Activated naive CD4-positive, alpha-beta T cell treated with anti-CD3 and anti-CD28 coated beads, Interleukin-2, amount 50 U/mL, for 24 hours (primary cell): Measurements from ENCODE around the gene FAM168A.
A peak's percentile ranks its signal among the peaks of the same experiment; 100 is the strongest.

Experiments
- H3K27ac Mint-ChIP-seq: one replicate; pipeline ENCODE4 v1.8.0; 2021; ENCODE audit warnings: mild to moderate bottlenecking, mixed read lengths
- H3K27me3 Mint-ChIP-seq: one replicate; pipeline ENCODE4 v1.8.0; 2021; ENCODE audit warnings: mixed read lengths
- H3K36me3 Mint-ChIP-seq: one replicate; pipeline ENCODE4 v1.8.0; 2021; ENCODE audit warnings: mixed read lengths
- H3K4me1 Mint-ChIP-seq: one replicate; pipeline ENCODE4 v1.8.0; 2021; ENCODE audit warnings: mixed read lengths
- H3K4me3 Mint-ChIP-seq: one replicate; pipeline ENCODE4 v1.8.0; 2021; ENCODE audit warnings: mild to moderate bottlenecking, mixed read lengths
- H3K9me3 Mint-ChIP-seq: one replicate; pipeline ENCODE4 v1.8.0; 2021; ENCODE audit warnings: mixed read lengths

Gene FAM168A

DNA sequence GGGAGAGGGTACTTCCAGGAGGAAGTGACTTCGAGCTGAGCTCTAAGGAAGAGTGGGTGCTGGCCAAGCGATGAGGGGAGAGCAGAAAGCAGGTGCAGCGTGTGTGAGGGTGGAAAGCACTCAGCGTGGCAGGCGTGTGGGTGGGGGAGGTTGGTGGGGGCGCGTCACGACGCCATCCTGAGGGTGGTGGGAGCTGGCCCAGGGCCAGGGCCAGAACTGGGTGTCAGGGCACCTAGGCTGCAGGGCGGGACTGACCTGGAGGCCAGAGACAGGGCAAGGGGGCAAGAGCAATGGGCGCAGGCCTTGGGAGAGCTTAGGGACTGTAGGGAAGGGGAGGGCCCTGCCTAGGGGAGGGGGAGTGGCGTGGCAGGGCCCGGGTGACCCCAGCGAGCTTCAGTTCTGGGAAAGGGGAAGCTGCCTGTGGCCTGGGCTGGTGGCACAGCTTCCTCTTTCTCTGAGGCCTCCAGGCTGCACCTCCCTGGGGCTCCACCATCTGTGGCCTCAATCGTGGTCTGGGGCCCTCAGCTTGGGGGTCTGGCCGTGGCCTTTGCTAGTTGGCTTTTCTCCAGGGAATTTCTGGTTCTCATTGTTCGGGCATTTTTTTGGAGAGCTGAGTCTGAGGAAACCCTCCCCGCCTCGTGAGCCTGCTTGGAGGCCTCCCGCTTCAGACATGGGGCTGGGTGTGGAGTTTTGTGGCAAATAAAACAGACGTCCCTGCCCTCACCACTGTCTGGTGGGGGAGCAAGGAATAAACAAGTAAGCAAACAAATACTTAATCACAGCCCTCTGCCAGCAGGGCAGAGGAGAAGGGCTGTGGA, 212.8 kb downstream of the FAM168A start:
- H3K4me1 Mint-ChIP-seq: peaks cover 71% of the 10 kb centered on the region
- H3K9me3 Mint-ChIP-seq: no peaks in the 10 kb centered on the region
- H3K27ac Mint-ChIP-seq: peak overlapping the region; percentile 30
- H3K27me3 Mint-ChIP-seq: no peaks in the 10 kb centered on the region
- peaks cover 3% of the 10 kb centered on the region for H3K36me3 Mint-ChIP-seq
- H3K4me3 Mint-ChIP-seq: no peak overlapping the region

DNA sequence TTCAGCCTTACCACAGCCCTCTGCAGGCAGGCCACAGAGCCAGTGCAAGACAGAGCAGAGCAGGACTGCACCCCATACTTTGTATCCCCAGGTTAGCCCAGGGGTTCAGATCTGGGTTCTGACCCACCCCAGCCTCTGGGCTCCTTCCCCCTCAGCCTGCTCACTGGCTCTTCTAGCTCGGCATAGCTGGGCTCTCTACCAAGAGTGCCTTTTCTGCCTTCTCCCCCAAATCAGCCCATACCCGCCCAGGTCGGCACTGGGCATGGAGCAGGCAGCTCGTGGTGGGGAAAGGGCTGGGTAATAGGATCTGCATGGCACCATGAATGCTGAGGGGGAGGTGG, 213.4 kb downstream of the FAM168A start:
- Mint-ChIP-seq H3K4me1 (peaks cover 73% of the 10 kb centered on the region), H3K27me3 (no peaks in the 10 kb centered on the region), H3K4me3 (peak overlapping the region; percentile 17), H3K36me3 (no peaks in the 10 kb centered on the region), H3K9me3 (no peaks in the 10 kb centered on the region), H3K27ac (no peak overlapping the region)

DNA sequence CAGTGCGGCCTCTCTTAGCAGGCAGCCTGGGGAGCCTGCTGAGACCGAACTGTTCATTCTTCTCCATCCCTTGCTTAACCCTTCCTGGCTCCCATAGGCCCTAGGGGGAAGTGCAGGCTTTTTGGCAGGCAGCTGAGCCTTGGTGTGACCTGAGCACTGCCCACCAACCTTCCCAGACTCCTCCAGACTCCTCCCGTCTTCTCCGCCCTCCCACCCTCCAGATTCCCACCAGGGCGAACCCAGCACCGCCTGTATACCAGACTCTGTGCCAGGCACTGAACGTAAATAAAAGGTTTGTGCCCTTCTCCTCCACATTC, 213.8 kb downstream of the FAM168A start:
- no peaks in the 10 kb centered on the region for H3K27me3 Mint-ChIP-seq
- H3K27ac Mint-ChIP-seq: no peak overlapping the region
- peak overlapping the region; percentile 17 for H3K4me3 Mint-ChIP-seq
- H3K9me3 Mint-ChIP-seq: no peaks in the 10 kb centered on the region
- H3K4me1 Mint-ChIP-seq: peaks cover 72% of the 10 kb centered on the region
- H3K36me3 Mint-ChIP-seq: no peaks in the 10 kb centered on the region

DNA sequence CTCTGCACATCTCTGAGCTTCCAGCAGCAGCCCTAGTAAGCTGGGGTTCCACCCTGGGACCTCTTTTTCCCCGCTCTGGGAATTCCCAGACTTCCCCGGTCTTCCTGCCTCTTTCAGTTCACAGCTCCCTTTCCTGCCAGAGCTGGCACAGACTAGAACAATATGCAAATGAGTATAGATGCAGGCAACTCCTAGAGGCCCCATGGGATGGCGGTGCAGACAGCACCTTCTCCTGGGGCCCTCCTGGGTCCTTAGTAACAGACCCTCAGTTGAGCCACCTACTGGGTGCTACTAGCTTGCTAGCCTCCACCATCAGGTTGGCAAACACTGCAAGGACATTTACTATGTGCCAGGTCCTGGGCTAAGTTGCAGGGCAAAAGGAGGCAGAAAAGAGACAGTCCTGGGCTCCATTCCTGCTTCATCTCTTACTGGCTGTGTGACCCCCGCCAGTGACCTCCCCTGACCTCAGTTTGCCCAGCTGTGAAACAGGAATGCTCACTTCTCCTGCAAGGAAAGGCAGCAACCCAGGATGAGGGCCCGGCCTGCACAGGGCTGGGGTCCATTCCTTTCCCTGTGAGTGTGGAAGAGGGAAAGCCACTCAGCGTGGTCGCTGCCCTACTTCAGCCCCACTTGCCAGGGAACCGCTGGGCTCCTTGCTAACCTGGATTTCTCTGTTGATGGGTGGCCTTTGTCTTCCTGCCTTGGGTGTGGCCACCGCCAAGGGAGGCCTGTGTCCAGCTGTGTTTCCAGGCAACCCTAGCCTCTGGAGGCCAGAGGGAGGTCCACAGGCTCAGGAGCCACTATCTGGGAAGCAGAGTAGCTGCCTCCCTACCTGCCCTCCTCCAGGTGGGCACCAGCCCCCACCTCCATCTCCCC, 214.4 kb downstream of the FAM168A start:
- Mint-ChIP-seq H3K27me3 (no peaks in the 10 kb centered on the region), H3K36me3 (no peaks in the 10 kb centered on the region), H3K4me1 (peaks cover 77% of the 10 kb centered on the region), H3K4me3 (no peak overlapping the region), H3K27ac (no peak overlapping the region), H3K9me3 (no peaks in the 10 kb centered on the region)

DNA sequence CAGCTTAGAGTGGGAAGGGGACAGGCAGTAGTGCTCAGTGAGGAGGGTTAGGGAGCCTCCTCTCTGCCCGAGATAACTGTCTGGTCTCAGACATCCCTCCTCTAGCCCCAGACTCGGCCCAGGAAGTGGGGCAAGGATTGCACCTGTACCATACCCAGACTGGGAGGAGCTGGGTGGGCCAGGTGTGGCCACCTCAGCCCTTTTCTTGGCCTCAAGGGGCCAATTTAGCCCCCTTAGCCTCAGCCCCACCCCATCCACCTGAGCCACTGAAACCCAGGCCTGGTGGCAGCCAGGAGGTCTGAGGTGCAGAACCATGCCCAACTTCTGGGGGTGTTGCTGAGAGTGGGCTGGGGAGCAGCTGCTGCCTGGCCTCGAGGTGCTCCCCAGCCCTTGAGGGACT, 215.2 kb downstream of the FAM168A start:
- Mint-ChIP-seq H3K27me3 (no peaks in the 10 kb centered on the region), H3K4me1 (peaks cover 77% of the 10 kb centered on the region), H3K4me3 (no peak overlapping the region), H3K27ac (no peak overlapping the region), H3K9me3 (no peaks in the 10 kb centered on the region), H3K36me3 (no peaks in the 10 kb centered on the region)

DNA sequence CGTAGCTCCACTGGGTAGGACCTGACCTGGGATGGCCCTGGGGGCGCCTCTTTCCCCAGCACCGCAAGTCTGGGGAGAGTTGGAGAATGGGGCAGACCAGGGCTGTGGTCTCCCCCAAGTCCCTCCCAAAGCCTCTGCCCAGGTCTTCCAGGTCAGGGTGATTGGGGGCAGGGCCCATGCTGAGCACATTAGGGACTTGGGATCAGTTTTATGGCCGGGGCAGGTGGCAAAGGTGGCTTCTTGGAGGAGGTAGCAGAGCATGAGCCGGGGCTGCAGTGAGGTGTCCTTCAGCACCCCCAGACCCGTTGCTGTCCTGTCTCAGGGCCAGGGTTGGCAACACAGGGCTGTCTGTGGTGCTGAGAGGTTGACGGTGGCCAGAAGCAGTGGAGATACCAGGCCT, 215.7 kb downstream of the FAM168A start:
- Mint-ChIP-seq H3K4me1 (peaks cover 79% of the 10 kb centered on the region), H3K27me3 (no peaks in the 10 kb centered on the region), H3K4me3 (no peak overlapping the region), H3K27ac (no peak overlapping the region), H3K9me3 (no peaks in the 10 kb centered on the region), H3K36me3 (no peaks in the 10 kb centered on the region)

DNA sequence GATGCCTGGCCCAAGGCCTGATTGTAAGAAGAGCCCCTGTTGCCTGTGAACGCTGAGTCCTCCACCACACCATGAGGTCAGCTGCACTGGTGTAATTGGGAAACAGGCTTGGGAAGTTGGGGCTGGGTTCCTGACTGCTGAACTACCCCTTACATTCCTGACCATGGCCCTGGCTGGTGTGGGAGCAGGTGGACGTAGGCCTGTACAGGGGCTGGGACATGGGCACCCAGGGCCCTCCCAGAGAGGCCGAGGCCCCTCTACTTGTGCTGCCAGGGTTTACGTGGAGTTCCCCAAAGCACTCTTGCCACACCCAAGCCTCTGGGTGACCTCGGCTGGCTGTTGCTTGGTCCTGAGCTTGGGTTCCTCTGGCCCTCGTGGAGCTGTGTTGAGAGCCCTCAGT, 216.3 kb downstream of the FAM168A start:
- H3K36me3 Mint-ChIP-seq: peaks cover 3% of the 10 kb centered on the region

DNA sequence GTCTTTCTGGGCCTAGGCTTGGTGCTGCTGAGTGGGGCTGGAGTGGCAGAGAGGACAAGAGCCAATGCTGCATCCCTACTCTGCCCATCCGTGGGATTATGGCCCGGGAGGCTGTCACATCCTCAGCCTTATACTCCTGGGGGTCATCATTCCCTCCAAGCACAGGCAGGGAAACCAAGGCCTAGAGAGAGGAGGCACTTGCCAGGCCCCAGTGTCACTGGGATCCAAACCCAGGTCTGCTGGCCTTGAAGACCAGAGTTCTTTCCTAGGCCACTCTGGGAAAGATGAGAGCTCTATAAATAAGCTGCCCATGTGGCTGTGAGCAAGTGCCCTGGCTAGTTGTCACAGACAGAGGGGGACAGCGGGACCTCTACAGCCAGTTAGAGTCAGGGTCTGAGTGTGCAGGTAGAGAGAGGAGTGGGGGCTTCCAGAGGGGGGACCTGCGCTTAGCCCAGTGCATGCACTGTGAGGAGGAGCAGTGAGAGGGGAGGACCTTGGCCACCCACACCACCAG, 217.0 kb downstream of the FAM168A start:
- peaks cover 3% of the 10 kb centered on the region for H3K36me3 Mint-ChIP-seq
- H3K27me3 Mint-ChIP-seq: no peaks in the 10 kb centered on the region
- no peaks in the 10 kb centered on the region for H3K9me3 Mint-ChIP-seq
- H3K4me3 Mint-ChIP-seq: no peak overlapping the region
- H3K27ac Mint-ChIP-seq: no peak overlapping the region
- peaks cover 75% of the 10 kb centered on the region for H3K4me1 Mint-ChIP-seq

More for the DNA sequence above, 216.3 kb downstream of the FAM168A start:
- H3K27me3 Mint-ChIP-seq: no peaks in the 10 kb centered on the region
- H3K4me3 Mint-ChIP-seq: no peak overlapping the region
- H3K27ac Mint-ChIP-seq: no peak overlapping the region
- no peaks in the 10 kb centered on the region for H3K9me3 Mint-ChIP-seq
- H3K4me1 Mint-ChIP-seq: peaks cover 81% of the 10 kb centered on the region

DNA sequence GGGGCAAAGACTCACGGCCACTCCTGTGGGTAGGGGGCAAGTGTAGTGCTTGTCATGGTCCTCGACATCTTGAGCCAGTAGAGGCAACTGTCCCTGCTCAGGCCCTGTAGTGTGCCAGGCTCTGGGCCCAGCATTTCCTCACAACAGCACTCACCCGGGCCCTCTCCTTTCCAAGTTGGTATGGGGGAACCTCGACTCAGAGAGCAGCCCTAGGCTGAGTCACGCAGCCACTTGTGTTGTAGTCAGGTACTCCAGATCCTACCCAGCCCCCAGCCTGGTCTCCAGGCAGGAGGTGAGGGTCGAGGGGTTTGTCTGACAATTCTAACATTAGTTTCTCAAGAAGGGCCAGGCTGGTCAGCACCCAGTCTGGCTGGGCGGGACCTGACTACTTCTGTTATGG, 217.6 kb downstream of the FAM168A start:
- H3K4me3 Mint-ChIP-seq: no peak overlapping the region
- no peaks in the 10 kb centered on the region for H3K9me3 Mint-ChIP-seq
- H3K36me3 Mint-ChIP-seq: peaks cover 3% of the 10 kb centered on the region
- peaks cover 75% of the 10 kb centered on the region for H3K4me1 Mint-ChIP-seq
- H3K27me3 Mint-ChIP-seq: no peaks in the 10 kb centered on the region
- no peak overlapping the region for H3K27ac Mint-ChIP-seq

DNA sequence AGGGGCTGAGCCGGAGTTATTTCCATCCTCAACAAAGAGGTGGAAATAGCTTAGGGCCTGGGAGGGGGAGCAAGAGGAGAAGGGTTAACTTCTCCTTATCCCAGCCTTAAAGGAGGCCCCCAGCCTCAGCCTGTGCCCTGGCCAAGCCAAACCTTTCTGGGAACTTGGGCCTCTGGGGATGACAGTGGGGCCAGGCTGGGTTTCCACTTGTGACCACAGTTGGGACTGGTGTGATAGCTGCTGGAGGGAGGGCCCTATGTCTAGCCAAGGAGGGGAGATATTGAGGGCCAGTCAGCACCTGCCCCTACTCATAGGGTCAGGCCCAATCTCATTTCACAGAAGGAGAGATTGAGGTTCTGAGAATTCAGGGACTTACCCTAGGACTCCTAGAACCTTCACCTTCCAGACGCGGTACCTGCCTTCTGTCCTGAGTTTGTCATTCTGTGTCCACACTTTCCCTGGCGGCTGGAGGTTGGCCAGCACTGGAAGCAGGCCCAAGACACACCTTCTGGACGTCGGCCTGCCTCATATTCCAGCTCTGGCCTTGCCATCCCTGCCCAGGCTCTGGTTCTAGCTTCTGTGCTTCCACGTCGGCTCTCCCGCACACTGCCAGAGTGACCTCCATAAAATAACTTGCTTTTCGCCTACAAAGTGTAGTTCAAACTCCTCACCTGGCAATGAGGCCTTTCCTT, 218.6 kb downstream of the FAM168A start:
- no peaks in the 10 kb centered on the region for H3K27me3 Mint-ChIP-seq
- H3K4me1 Mint-ChIP-seq: peaks cover 66% of the 10 kb centered on the region
- H3K27ac Mint-ChIP-seq: peak overlapping the region; percentile 23
- peak overlapping the region; percentile 54 for H3K4me3 Mint-ChIP-seq
- no peaks in the 10 kb centered on the region for H3K9me3 Mint-ChIP-seq
- peaks cover 3% of the 10 kb centered on the region for H3K36me3 Mint-ChIP-seq

DNA sequence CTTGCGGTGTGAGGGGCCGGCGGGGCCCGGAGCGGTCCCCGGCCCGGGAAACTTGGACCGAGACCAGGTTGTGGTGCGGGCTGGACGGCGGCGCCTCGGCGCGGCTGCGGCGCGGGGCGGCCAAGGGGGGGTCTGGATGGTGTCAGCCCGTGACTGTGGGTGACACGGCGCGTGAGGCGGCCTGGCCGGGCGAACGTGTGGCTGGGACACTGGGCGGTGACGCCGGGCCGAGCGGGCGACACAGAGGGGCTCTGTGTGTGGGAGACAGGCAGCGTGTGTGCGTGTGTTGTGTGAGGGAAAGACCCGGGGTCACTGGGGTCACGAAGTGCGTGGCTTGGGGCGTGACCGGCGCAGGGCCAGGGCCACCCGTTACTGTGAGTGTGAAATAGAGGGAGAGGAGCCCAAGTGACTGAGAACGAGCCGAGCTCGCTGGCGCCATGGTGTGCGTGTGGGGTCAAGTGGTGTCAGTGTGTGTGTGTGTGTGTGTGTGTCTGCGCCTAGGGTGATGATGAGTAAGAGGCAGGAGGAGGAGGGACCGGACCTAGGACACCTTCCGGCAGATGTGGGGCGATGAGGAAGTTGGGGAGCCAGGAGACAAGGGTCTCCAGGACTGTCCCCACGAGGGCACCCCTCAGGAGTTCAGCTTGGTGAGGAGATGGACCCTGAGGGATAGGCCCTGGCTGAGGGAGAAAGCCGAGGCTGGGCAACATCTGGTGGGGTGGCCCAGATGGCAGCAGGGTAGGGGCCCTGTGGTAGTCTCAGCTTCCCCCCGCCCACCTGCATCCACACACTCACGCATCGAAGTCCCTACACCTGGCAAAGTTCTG, 220.9 kb downstream of the FAM168A start:
- Mint-ChIP-seq H3K4me3 (peak overlapping the region; percentile 99), H3K9me3 (no peaks in the 10 kb centered on the region), H3K27ac (peak overlapping the region; percentile 98), H3K27me3 (no peaks in the 10 kb centered on the region), H3K36me3 (peaks cover 3% of the 10 kb centered on the region), H3K4me1 (peaks cover 45% of the 10 kb centered on the region)

DNA sequence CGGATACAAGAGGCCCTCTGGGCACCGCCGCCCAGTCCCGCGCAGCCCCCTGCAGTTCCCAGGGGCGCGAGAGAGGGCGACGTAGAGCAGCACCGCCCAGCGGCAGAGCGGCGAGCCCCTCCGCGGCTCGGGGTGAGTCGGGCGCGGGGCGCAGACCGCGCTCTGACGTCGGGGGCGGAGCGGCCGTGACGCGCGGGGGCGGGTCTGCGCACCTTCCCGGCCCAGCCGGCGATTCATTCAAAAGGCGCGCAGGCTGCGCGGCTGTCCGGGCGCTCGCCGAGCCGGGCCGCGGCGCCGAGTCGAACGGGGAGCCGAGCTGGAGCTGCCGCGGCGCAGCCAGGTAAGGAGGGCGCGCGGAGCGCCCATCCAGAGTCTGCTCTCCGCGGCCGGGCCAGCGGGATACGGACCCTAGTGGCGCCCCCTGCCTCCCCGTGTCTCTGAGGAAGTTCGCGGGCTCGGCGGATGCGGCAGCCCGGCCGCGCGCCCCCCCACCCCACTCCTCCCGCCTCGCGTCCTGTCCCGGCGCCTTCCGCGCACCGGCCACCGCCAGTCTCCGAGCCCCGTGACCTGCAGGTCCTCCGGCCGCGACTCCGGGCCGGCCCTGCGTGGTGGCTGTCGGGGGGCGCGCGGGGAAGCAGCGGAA, 221.6 kb downstream of the FAM168A start, which contains the start of gene RELT:
TSS of gene RELT (plus strand) at position 240 of the 643 bp plus-strand sequence. CDS start 12,738 bp downstream, outside the sequence.
- Mint-ChIP-seq H3K27me3 (no peaks in the 10 kb centered on the region), H3K9me3 (no peaks in the 10 kb centered on the region), H3K36me3 (peaks cover 3% of the 10 kb centered on the region), H3K4me3 (peak within 1 kb of the TSS; percentile 99), H3K27ac (peak within 1 kb of the TSS; percentile 98), H3K4me1 (peaks cover 44% of the 10 kb centered on the region)

DNA sequence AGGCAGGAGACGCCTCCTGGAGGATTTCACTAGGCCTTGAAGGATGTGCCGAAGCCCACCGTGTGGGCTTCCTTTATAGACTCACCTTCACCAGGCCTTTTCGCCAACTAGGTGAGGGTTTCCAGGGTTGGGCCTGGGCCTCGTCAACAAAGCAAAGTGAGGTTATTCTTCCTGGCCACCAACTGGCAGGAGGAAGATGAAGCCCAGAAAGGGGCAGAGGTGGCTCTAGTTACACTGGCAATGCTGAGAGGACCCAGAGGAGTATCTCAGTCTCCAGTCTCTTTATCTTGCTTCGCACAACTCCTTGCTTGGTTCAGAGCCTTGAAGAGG, 222.1 kb downstream of the FAM168A start:
- H3K4me3 Mint-ChIP-seq: peak overlapping the region; percentile 71
- peak overlapping the region; percentile 23 for H3K27ac Mint-ChIP-seq
- peaks cover 3% of the 10 kb centered on the region for H3K36me3 Mint-ChIP-seq
- no peaks in the 10 kb centered on the region for H3K27me3 Mint-ChIP-seq
- H3K4me1 Mint-ChIP-seq: peaks cover 39% of the 10 kb centered on the region
- no peaks in the 10 kb centered on the region for H3K9me3 Mint-ChIP-seq

DNA sequence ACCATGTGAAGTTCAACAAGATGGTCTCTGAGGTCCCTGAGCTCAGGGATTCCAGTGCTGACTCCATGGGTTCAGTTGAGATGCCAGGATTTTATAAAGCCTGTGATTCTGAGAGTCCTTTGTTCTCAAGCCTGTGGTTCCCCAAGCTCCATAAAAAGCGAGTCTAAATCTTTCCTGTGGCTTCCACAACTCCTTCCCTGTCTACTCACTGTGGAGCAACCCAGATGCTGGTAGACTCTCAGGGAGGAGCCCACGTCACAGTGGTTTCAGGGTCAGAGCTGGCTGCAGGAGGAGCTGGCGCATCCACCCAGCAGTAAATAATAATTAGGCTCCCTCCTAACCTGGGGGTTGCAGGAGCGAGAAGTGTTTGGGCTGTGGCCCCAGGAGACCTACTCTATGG, 223.8 kb downstream of the FAM168A start:
- Mint-ChIP-seq H3K27ac (no peak overlapping the region), H3K27me3 (no peaks in the 10 kb centered on the region), H3K4me3 (no peak overlapping the region), H3K4me1 (peaks cover 30% of the 10 kb centered on the region), H3K36me3 (peaks cover 3% of the 10 kb centered on the region), H3K9me3 (no peaks in the 10 kb centered on the region)
